ENCODE data around the gene RDH8. TPM values are rescaled to one million over a fixed set of nuclear protein-coding genes. Genes with fewer than 3 reads are reported as not detected.

Gene RDH8
- polyA plus RNA-seq, 1 of the 3 experiments (the other 2 are of a cell fraction): not detected

GRCh38 chr19:10007371-10008183 is 5.7 kb upstream of the RDH8 start:
- 35% methylated on average over 10 of the region's 13 CpGs for WGBS (ENCODE audit: low lambda C conversion rate)
- CTCF ChIA-PET: interaction anchor here (0.8 to 5.3 kb wide), 4 partner anchors 8 to 77 kb away, joined by 3 to 27 read pairs (median 8); no protein-coding TSS in a partner anchor
- peak overlapping the region in 1 of 2 experiments; percentile 49; a peak in 1 of 4 replicates for H3K27ac ChIP-seq (ENCODE audit: low read depth in 2 of 2, low read length in 1 of 2)
- no peak overlapping the region for H2AFZ ChIP-seq (ENCODE audit: low read depth)
- H3K4me3 ChIP-seq (ENCODE audit: low read depth in 2 of 2, low read length in 1 of 2): no peak overlapping the region
- H3K9ac ChIP-seq: no peak overlapping the region
- peaks cover 30% of the 10 kb centered on the region for H3K27me3 ChIP-seq (ENCODE audit: insufficient read depth)
- no peaks in the 10 kb centered on the region for H3K9me3 ChIP-seq
- no peaks in the 10 kb centered on the region for H3K9me2 ChIP-seq
- peak; percentile 52 for DNase-seq
- H4K20me1 ChIP-seq (ENCODE audit: insufficient read depth): no peaks in the 10 kb centered on the region
- no peaks in the 10 kb centered on the region for H3K79me2 ChIP-seq (ENCODE audit: insufficient read depth)
- H3F3A ChIP-seq (replicated peaks; ENCODE audit: insufficient read depth): peaks cover 6% of the 10 kb centered on the region
- no peak overlapping the region; the same call in 1 of the 2 replicates for H3K4me2 ChIP-seq
- TF ChIP-seq EP300 (IDR thresholded peaks at IDR 0.05; ENCODE audit: borderline replicate concordance in 1 of 2, low read depth in 1 of 2, low read length in 1 of 2) (no peak), TEAD4 (IDR thresholded peaks at IDR 0.05; ENCODE audit: borderline replicate concordance, insufficient read depth) (no peak)
- no peaks in the 10 kb centered on the region for H3K4me1 ChIP-seq (ENCODE audit: control insufficient read depth in 1 of 2, insufficient read depth in 2 of 2, low read depth in 1 of 2, low read length in 1 of 2)
- H3K36me3 ChIP-seq (replicated peaks in 1 of 2; ENCODE audit: control insufficient read depth in 1 of 2, insufficient read depth in 2 of 2, low read length in 1 of 2): no peaks in the 10 kb centered on the region
- POLR2A ChIA-PET: no interaction called here

GRCh38 chr19:10008184-10008765 is 5.0 kb upstream of the RDH8 start:
- no peaks in the 10 kb centered on the region for H3K9me3 ChIP-seq
- H4K20me1 ChIP-seq (ENCODE audit: insufficient read depth): no peaks in the 10 kb centered on the region
- no peak overlapping the region for H3K4me3 ChIP-seq (ENCODE audit: low read depth in 2 of 2, low read length in 1 of 2)
- no peak overlapping the region for H2AFZ ChIP-seq (ENCODE audit: low read depth)
- TF ChIP-seq, protein P1, sequence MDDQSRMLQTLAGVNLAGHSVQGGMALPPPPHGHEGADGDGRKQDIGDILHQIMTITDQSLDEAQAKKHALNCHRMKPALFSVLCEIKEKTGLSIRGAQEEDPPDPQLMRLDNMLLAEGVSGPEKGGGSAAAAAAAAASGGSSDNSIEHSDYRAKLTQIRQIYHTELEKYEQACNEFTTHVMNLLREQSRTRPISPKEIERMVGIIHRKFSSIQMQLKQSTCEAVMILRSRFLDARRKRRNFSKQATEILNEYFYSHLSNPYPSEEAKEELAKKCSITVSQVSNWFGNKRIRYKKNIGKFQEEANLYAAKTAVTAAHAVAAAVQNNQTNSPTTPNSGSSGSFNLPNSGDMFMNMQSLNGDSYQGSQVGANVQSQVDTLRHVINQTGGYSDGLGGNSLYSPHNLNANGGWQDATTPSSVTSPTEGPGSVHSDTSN (IDR thresholded peaks at IDR 0.05): no peak
- TF ChIP-seq EP300 (IDR thresholded peaks at IDR 0.05; ENCODE audit: borderline replicate concordance in 1 of 2, low read depth in 1 of 2, low read length in 1 of 2) (no peak), MXI1 (IDR thresholded peaks at IDR 0.05; ENCODE audit: low read depth, low read length) (no peak), RCOR1 (IDR thresholded peaks at IDR 0.05; ENCODE audit: low read length) (no peak), FOXM1 (IDR thresholded peaks at IDR 0.05; ENCODE audit: low read depth) (no peak), SIN3A (IDR thresholded peaks at IDR 0.05; ENCODE audit: borderline replicate concordance, low read depth, low read length) (no peak), GATA2 (CRISPR knock-in tag; IDR thresholded peaks at IDR 0.05) (no peak), TEAD4 (IDR thresholded peaks at IDR 0.05; ENCODE audit: borderline replicate concordance, insufficient read depth) (no peak), JUND (IDR thresholded peaks at IDR 0.05) (no peak), SMC3 (IDR thresholded peaks at IDR 0.05; ENCODE audit: low read depth, low read length) (no peak), NFIC (IDR thresholded peaks at IDR 0.05; ENCODE audit: borderline replicate concordance) (no peak), REST (IDR thresholded peaks at IDR 0.05; ENCODE audit: low read depth, low read length) (no peak)
- TF ChIP-seq, protein P2, sequence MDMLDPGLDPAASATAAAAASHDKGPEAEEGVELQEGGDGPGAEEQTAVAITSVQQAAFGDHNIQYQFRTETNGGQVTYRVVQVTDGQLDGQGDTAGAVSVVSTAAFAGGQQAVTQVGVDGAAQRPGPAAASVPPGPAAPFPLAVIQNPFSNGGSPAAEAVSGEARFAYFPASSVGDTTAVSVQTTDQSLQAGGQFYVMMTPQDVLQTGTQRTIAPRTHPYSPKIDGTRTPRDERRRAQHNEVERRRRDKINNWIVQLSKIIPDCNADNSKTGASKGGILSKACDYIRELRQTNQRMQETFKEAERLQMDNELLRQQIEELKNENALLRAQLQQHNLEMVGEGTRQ (IDR thresholded peaks at IDR 0.05; ENCODE audit: borderline replicate concordance, low read depth, low read length): no peak
- no peak overlapping the region; the same call in 1 of the 2 replicates for H3K4me2 ChIP-seq
- no peak overlapping the region for H3K9ac ChIP-seq
- no peak for DNase-seq
- POLR2A ChIA-PET: no interaction called here
- H3K27me3 ChIP-seq (ENCODE audit: insufficient read depth): peaks cover 36% of the 10 kb centered on the region
- H3K27ac ChIP-seq (ENCODE audit: low read depth in 2 of 2, low read length in 1 of 2): peak overlapping the region in 1 of 2 experiments; percentile 49; a peak in 1 of 4 replicates
- H3K79me2 ChIP-seq (ENCODE audit: insufficient read depth): no peaks in the 10 kb centered on the region
- WGBS (ENCODE audit: low lambda C conversion rate): 51% methylated on average over 9 of the region's 11 CpGs
- CTCF ChIA-PET: interaction anchor here (1.9 to 5.3 kb wide), 3 partner anchors 8 to 77 kb away, joined by 7 to 27 read pairs (median 8); no protein-coding TSS in a partner anchor
- H3K36me3 ChIP-seq (replicated peaks in 1 of 2; ENCODE audit: control insufficient read depth in 1 of 2, insufficient read depth in 2 of 2, low read length in 1 of 2): no peaks in the 10 kb centered on the region
- H3K9me2 ChIP-seq: no peaks in the 10 kb centered on the region
- H3K4me1 ChIP-seq (ENCODE audit: control insufficient read depth in 1 of 2, insufficient read depth in 2 of 2, low read depth in 1 of 2, low read length in 1 of 2): no peaks in the 10 kb centered on the region
- H3F3A ChIP-seq (replicated peaks; ENCODE audit: insufficient read depth): peaks cover 6% of the 10 kb centered on the region

All from SK-N-SH (cell line).